A673 (cell line): ENCODE results near the gene CUX1. TPM values are rescaled to one million over a fixed set of nuclear protein-coding genes. Genes with fewer than 3 reads are reported as not detected.

ENCODE experiments used
- BruUV-seq: library from RNA; stranded (reverse); fragments of 400-500 nt; replicated peaks from 2 replicates; lab custom pipeline; 2021; lab: Mats Ljungman, UMichigan
- CTCF ChIA-PET: fragments of 300-600 bp; sonication (Branson Sonifier 250); formaldehyde crosslinking; loops from one replicate; lab custom pipeline; 2022; ENCODE audit warnings: antibody characterized with exemption; lab: Charles Lee
- POLR2A ChIA-PET: fragments of 300-600 bp; sonication (Branson Sonifier 250); formaldehyde crosslinking; loops from one replicate; lab custom pipeline; 2022; ENCODE audit warnings: antibody characterized with exemption; ENCODE audit not compliant: low non-redundant PET; lab: Charles Lee
- DNase-seq: peaks from one replicate; pipeline ENCODE4 v3.0.0-alpha.2; 2015; ENCODE audit warnings: low spot score
- H3K27ac ChIP-seq: fragments of 200-600 bp; sonication (generic); 2 replicates; pipeline ENCODE4 v1.5.1; 2016; ENCODE audit warnings: mixed run types, low read depth, mild to moderate bottlenecking, mixed read lengths, antibody characterized with exemption, low read length; ENCODE audit not compliant: poor library complexity, severe bottlenecking
- H3K27me3 ChIP-seq: fragments of 200-600 bp; sonication (generic); replicated peaks from 2 replicates; pipeline ENCODE4 v1.6.1; 2017; ENCODE audit warnings: mixed run types, low read depth, mild to moderate bottlenecking, mixed read lengths, antibody characterized with exemption, low read length; ENCODE audit not compliant: insufficient read depth, poor library complexity
- H3K36me3 ChIP-seq: fragments of 200-600 bp; sonication (generic); 2 replicates; pipeline ENCODE4 v1.6.1; 2016; ENCODE audit warnings: mixed run types, mild to moderate bottlenecking, mixed read lengths, antibody characterized with exemption, low read length; ENCODE audit not compliant: insufficient read depth, poor library complexity, severe bottlenecking
- H3K4me1 ChIP-seq: fragments of 200-600 bp; sonication (generic); 2 replicates; pipeline ENCODE4 v1.6.1; 2017; ENCODE audit warnings: mixed run types, mild to moderate bottlenecking, mixed read lengths, antibody characterized with exemption, low read length; ENCODE audit not compliant: insufficient read depth, poor library complexity, severe bottlenecking
- H3K4me3 ChIP-seq: fragments of 200-600 bp; sonication (generic); 2 replicates; pipeline ENCODE4 v1.5.1; 2016; ENCODE audit warnings: low read depth, mixed run types, mild to moderate bottlenecking, mixed read lengths, low read length; ENCODE audit not compliant: poor library complexity, severe bottlenecking
- H3K9me3 ChIP-seq: fragments of 200-600 bp; sonication (generic); 2 replicates; pipeline ENCODE4 v1.6.1; 2016; ENCODE audit warnings: mixed run types, low read depth, mild to moderate bottlenecking, mixed read lengths, antibody characterized with exemption, low read length; ENCODE audit not compliant: poor library complexity, severe bottlenecking
- CTCF ChIP-seq: fragments of 300-800, 200-600 bp; sonication (generic); conservative IDR thresholded peaks from 2 replicates; pipeline ENCODE4 v1.5.1; 2017; ENCODE audit warnings: low read depth, mild to moderate bottlenecking, antibody characterized with exemption, low read length, moderate library complexity, mixed read lengths
- EZH2 ChIP-seq: fragments of 200-600 bp; sonication (generic); IDR thresholded peaks from 2 replicates; pipeline ENCODE4 v1.6.1; 2017; ENCODE audit warnings: borderline replicate concordance, low read depth, mild to moderate bottlenecking, mixed read lengths, antibody characterized with exemption, low read length; ENCODE audit not compliant: poor library complexity, severe bottlenecking
- intact Hi-C: fragments of 100-400 bp; cut with micrococcal nuclease; formaldehyde crosslinking; loops from one replicate; pipeline ENCODE4 v1.10.0; 2022; ENCODE audit not compliant: unreplicated experiment
- total RNA-seq: library from RNA; stranded (reverse); gene quantifications from 2 replicates; pipeline ENCODE4 v1.2.3, GENCODE V29; 2021

Gene CUX1
- total RNA-seq, 1 experiment from 2014 or later = 49.4 TPM

GRCh38 chr7:102270178-102270887 lies 452.9 kb downstream of the CUX1 start:
- Histone ChIP-seq H3K4me1 (no peaks in the 10 kb centered on the region), H3K27ac (no peak overlapping the region), H3K4me3 (no peak overlapping the region), H3K36me3 (no peaks in the 10 kb centered on the region), H3K27me3 (no peaks in the 10 kb centered on the region), H3K9me3 (no peaks in the 10 kb centered on the region)
- TF ChIP-seq EZH2 (no peak), CTCF (no peak)
- intact Hi-C loops = no loop called here
- POLR2A ChIA-PET = interaction anchor here (0.6 kb wide), 1 partner anchor 119 kb away, joined by 9 read pairs; no protein-coding TSS in a partner anchor
- no peak for DNase-seq
- CTCF ChIA-PET = interaction anchor here (1.0 to 1.1 kb wide), 2 partner anchors 667 to 727 kb away, joined by 4 read pairs; no protein-coding TSS in a partner anchor
- BruUV-seq = no TSS peak

GRCh38 chr7:102271158-102271798 lies 453.9 kb downstream of the CUX1 start:
- Histone ChIP-seq H3K9me3 (no peaks in the 10 kb centered on the region), H3K36me3 (no peaks in the 10 kb centered on the region), H3K27ac (no peak overlapping the region), H3K4me3 (no peak overlapping the region), H3K27me3 (no peaks in the 10 kb centered on the region), H3K4me1 (no peaks in the 10 kb centered on the region)
- BruUV-seq = no TSS peak
- intact Hi-C loops = no loop called here
- POLR2A ChIA-PET = no interaction called here
- CTCF ChIA-PET = interaction anchor here (0.5 to 1.1 kb wide), 3 partner anchors 668 to 907 kb away, joined by 3 to 4 read pairs (median 4); no protein-coding TSS in a partner anchor
- DNase-seq = no peak
- no peak for TF ChIP-seq EZH2
- no peak for TF ChIP-seq CTCF

GRCh38 chr7:102272075-102272916 lies 454.9 kb downstream of the CUX1 start:
- Histone ChIP-seq H3K4me1 (no peaks in the 10 kb centered on the region), H3K27me3 (no peaks in the 10 kb centered on the region), H3K4me3 (no peak overlapping the region), H3K36me3 (no peaks in the 10 kb centered on the region), H3K27ac (no peak overlapping the region), H3K9me3 (no peaks in the 10 kb centered on the region)
- TF ChIP-seq CTCF = peak; percentile 96
- no peak for TF ChIP-seq EZH2
- BruUV-seq = no TSS peak
- ChIA-PET CTCF (interaction anchor here (0.6 kb wide), 2 partner anchors 174 to 550 kb away, joined by 3 to 5 read pairs; no protein-coding TSS in a partner anchor), POLR2A (no interaction called here)
- intact Hi-C loops = loop anchor here (1.0 to 2.0 kb wide), 3 partner anchors 583 to 730 kb away; no protein-coding TSS in a partner anchor
- DNase-seq = peak; percentile 73
